A673 (cell line): ENCODE results near the gene RGL3. TPM values are rescaled to one million over a fixed set of nuclear protein-coding genes. Genes with fewer than 3 reads are reported as not detected.

Source experiments
- BruUV-seq: library from RNA; stranded (reverse); fragments of 400-500 nt; replicated peaks from 2 replicates; lab custom pipeline; 2021; lab: Mats Ljungman, UMichigan
- CTCF ChIA-PET: fragments of 300-600 bp; sonication (Branson Sonifier 250); formaldehyde crosslinking; loops from one replicate; lab custom pipeline; 2022; ENCODE audit warnings: antibody characterized with exemption; lab: Charles Lee
- POLR2A ChIA-PET: fragments of 300-600 bp; sonication (Branson Sonifier 250); formaldehyde crosslinking; loops from one replicate; lab custom pipeline; 2022; ENCODE audit warnings: antibody characterized with exemption; ENCODE audit not compliant: low non-redundant PET; lab: Charles Lee
- DNase-seq: peaks from one replicate; pipeline ENCODE4 v3.0.0-alpha.2; 2015; ENCODE audit warnings: low spot score
- H3K27ac ChIP-seq: fragments of 200-600 bp; sonication (generic); 2 replicates; pipeline ENCODE4 v1.5.1; 2016; ENCODE audit warnings: mixed run types, low read depth, mild to moderate bottlenecking, mixed read lengths, antibody characterized with exemption, low read length; ENCODE audit not compliant: poor library complexity, severe bottlenecking
- H3K27me3 ChIP-seq: fragments of 200-600 bp; sonication (generic); replicated peaks from 2 replicates; pipeline ENCODE4 v1.6.1; 2017; ENCODE audit warnings: mixed run types, low read depth, mild to moderate bottlenecking, mixed read lengths, antibody characterized with exemption, low read length; ENCODE audit not compliant: insufficient read depth, poor library complexity
- H3K36me3 ChIP-seq: fragments of 200-600 bp; sonication (generic); 2 replicates; pipeline ENCODE4 v1.6.1; 2016; ENCODE audit warnings: mixed run types, mild to moderate bottlenecking, mixed read lengths, antibody characterized with exemption, low read length; ENCODE audit not compliant: insufficient read depth, poor library complexity, severe bottlenecking
- H3K4me1 ChIP-seq: fragments of 200-600 bp; sonication (generic); 2 replicates; pipeline ENCODE4 v1.6.1; 2017; ENCODE audit warnings: mixed run types, mild to moderate bottlenecking, mixed read lengths, antibody characterized with exemption, low read length; ENCODE audit not compliant: insufficient read depth, poor library complexity, severe bottlenecking
- H3K4me3 ChIP-seq: fragments of 200-600 bp; sonication (generic); 2 replicates; pipeline ENCODE4 v1.5.1; 2016; ENCODE audit warnings: low read depth, mixed run types, mild to moderate bottlenecking, mixed read lengths, low read length; ENCODE audit not compliant: poor library complexity, severe bottlenecking
- H3K9me3 ChIP-seq: fragments of 200-600 bp; sonication (generic); 2 replicates; pipeline ENCODE4 v1.6.1; 2016; ENCODE audit warnings: mixed run types, low read depth, mild to moderate bottlenecking, mixed read lengths, antibody characterized with exemption, low read length; ENCODE audit not compliant: poor library complexity, severe bottlenecking
- CTCF ChIP-seq: fragments of 300-800, 200-600 bp; sonication (generic); conservative IDR thresholded peaks from 2 replicates; pipeline ENCODE4 v1.5.1; 2017; ENCODE audit warnings: low read depth, mild to moderate bottlenecking, antibody characterized with exemption, low read length, moderate library complexity, mixed read lengths
- EZH2 ChIP-seq: fragments of 200-600 bp; sonication (generic); IDR thresholded peaks from 2 replicates; pipeline ENCODE4 v1.6.1; 2017; ENCODE audit warnings: borderline replicate concordance, low read depth, mild to moderate bottlenecking, mixed read lengths, antibody characterized with exemption, low read length; ENCODE audit not compliant: poor library complexity, severe bottlenecking
- intact Hi-C: fragments of 100-400 bp; cut with micrococcal nuclease; formaldehyde crosslinking; loops from one replicate; pipeline ENCODE4 v1.10.0; 2022; ENCODE audit not compliant: unreplicated experiment
- total RNA-seq: library from RNA; stranded (reverse); gene quantifications from 2 replicates; pipeline ENCODE4 v1.2.3, GENCODE V29; 2021

RGL3 gene
- total RNA-seq, 1 experiment from 2014 or later, result not detected

GRCh38 chr19:11423164-11423790 lies 4.2 kb upstream of the RGL3 start:
- no peaks in the 10 kb centered on the region for H3K36me3 ChIP-seq
- no peak for DNase-seq
- no peaks in the 10 kb centered on the region for H3K4me1 ChIP-seq
- POLR2A ChIA-PET, result no interaction called here
- no peak overlapping the region for H3K4me3 ChIP-seq
- intact Hi-C loops, result no loop called here
- no TSS peak for BruUV-seq
- H3K27me3 ChIP-seq, result peaks cover 34% of the 10 kb centered on the region
- CTCF ChIA-PET, result no interaction called here
- H3K27ac ChIP-seq, result no peak overlapping the region
- no peaks in the 10 kb centered on the region for H3K9me3 ChIP-seq
- TF ChIP-seq EZH2, result no peak
- no peak for TF ChIP-seq CTCF

GRCh38 chr19:11422163-11423065 lies 3.3 kb upstream of the RGL3 start:
- no peaks in the 10 kb centered on the region for H3K9me3 ChIP-seq
- no peaks in the 10 kb centered on the region for H3K4me1 ChIP-seq
- no TSS peak for BruUV-seq
- TF ChIP-seq EZH2, result no peak
- no peak for TF ChIP-seq CTCF
- peak overlapping the region; percentile 4 for H3K4me3 ChIP-seq
- intact Hi-C loops, result no loop called here
- no peaks in the 10 kb centered on the region for H3K36me3 ChIP-seq
- H3K27ac ChIP-seq, result no peak overlapping the region
- POLR2A ChIA-PET, result interaction anchor here (0.6 kb wide), 1 partner anchor 15 kb away, joined by 6 read pairs; no protein-coding TSS in a partner anchor
- CTCF ChIA-PET, result interaction anchor here (1.4 kb wide), 1 partner anchor 13 kb away, joined by 5 read pairs; the partner anchor contains the start of genes ODAD3 and PRKCSH
- DNase-seq, result peak; percentile 63
- peaks cover 40% of the 10 kb centered on the region for H3K27me3 ChIP-seq

GRCh38 chr19:11421371-11422098 lies 2.4 kb upstream of the RGL3 start:
- H3K36me3 ChIP-seq, result no peaks in the 10 kb centered on the region
- intact Hi-C loops, result no loop called here
- H3K9me3 ChIP-seq, result no peaks in the 10 kb centered on the region
- TF ChIP-seq EZH2 (no peak), CTCF (no peak)
- peaks cover 40% of the 10 kb centered on the region for H3K27me3 ChIP-seq
- POLR2A ChIA-PET, result interaction anchor here (0.6 kb wide), 1 partner anchor 14 kb away, joined by 6 read pairs; no protein-coding TSS in a partner anchor
- no peak overlapping the region for H3K27ac ChIP-seq
- H3K4me1 ChIP-seq, result no peaks in the 10 kb centered on the region
- H3K4me3 ChIP-seq, result peak overlapping the region; percentile 4
- CTCF ChIA-PET, result interaction anchor here (0.6 to 1.4 kb wide), 2 partner anchors 14 to 53 kb away, joined by 3 to 5 read pairs; partner anchors contain the start of genes ODAD3 and PRKCSH
- no TSS peak for BruUV-seq
- no peak for DNase-seq
